ENCODE results near the gene DNTTIP2.
"Not testable (repeated sequence)": the region's sequence is repeated elsewhere in the genome, so short reads cannot be mapped to it uniquely, and the experiment has no call there.

DNTTIP2 gene

GRCh38 chr1:93904228-93904627 lies 25.2 kb upstream of the DNTTIP2 start:
- CTCF ChIA-PET: interaction anchor here (0.7 kb wide), 1 partner anchor 27 kb away, joined by 3 read pairs; no protein-coding TSS in a partner anchor
- no peak for DNase-seq
- H3K4me3 Mint-ChIP-seq: no peak overlapping the region
- peaks cover 44% of the 10 kb centered on the region for H3K4me1 Mint-ChIP-seq
- H3K27ac Mint-ChIP-seq: peak overlapping the region; percentile 75
- H3K27me3 Mint-ChIP-seq: no peaks in the 10 kb centered on the region
- H3K9me3 Mint-ChIP-seq: no peaks in the 10 kb centered on the region
- peaks cover 19% of the 10 kb centered on the region for H3K36me3 Mint-ChIP-seq

GRCh38 chr1:93900723-93901504 lies 21.9 kb upstream of the DNTTIP2 start:
- peaks cover 22% of the 10 kb centered on the region for H3K4me1 Mint-ChIP-seq
- no peak for DNase-seq
- no peaks in the 10 kb centered on the region for H3K27me3 Mint-ChIP-seq
- no peak overlapping the region for H3K27ac Mint-ChIP-seq
- H3K9me3 Mint-ChIP-seq: no peaks in the 10 kb centered on the region
- H3K36me3 Mint-ChIP-seq: peaks cover 20% of the 10 kb centered on the region
- CTCF ChIA-PET: interaction anchor here (0.6 kb wide), 1 partner anchor 57 kb away, joined by 3 read pairs; no protein-coding TSS in a partner anchor
- H3K4me3 Mint-ChIP-seq: no peak overlapping the region

- no peak for DNase-seq
- Mint-ChIP-seq H3K36me3 (peaks cover 20% of the 10 kb centered on the region), H3K4me1 (peaks cover 17% of the 10 kb centered on the region), H3K4me3 (no peak overlapping the region), H3K27me3 (no peaks in the 10 kb centered on the region), H3K27ac (no peak overlapping the region), H3K9me3 (no peaks in the 10 kb centered on the region)
- CTCF ChIA-PET: interaction anchor here (0.6 kb wide), 1 partner anchor 956 kb away, joined by 3 read pairs; no protein-coding TSS in a partner anchor
Measured at GRCh38 chr1:93899543-93900207, 20.7 kb upstream of the DNTTIP2 start.

- no peak for DNase-seq
- H3K4me1 Mint-ChIP-seq: no peaks in the 10 kb centered on the region
- no peaks in the 10 kb centered on the region for H3K9me3 Mint-ChIP-seq
- CTCF ChIA-PET: no interaction called here
- no peak overlapping the region for H3K27ac Mint-ChIP-seq
- peaks cover 17% of the 10 kb centered on the region for H3K36me3 Mint-ChIP-seq
- no peaks in the 10 kb centered on the region for H3K27me3 Mint-ChIP-seq
- no peak overlapping the region for H3K4me3 Mint-ChIP-seq
Measured at GRCh38 chr1:93888900-93889299, 9.9 kb upstream of the DNTTIP2 start.

GRCh38 chr1:93882269-93882668 lies 3.3 kb upstream of the DNTTIP2 start:
- DNase-seq: no peak
- CTCF ChIA-PET: no interaction called here
- no peaks in the 10 kb centered on the region for H3K27me3 Mint-ChIP-seq
- no peak overlapping the region for H3K4me3 Mint-ChIP-seq
- H3K9me3 Mint-ChIP-seq: no peaks in the 10 kb centered on the region
- no peak overlapping the region for H3K27ac Mint-ChIP-seq
- peaks cover 24% of the 10 kb centered on the region for H3K4me1 Mint-ChIP-seq
- peaks cover 19% of the 10 kb centered on the region for H3K36me3 Mint-ChIP-seq

GRCh38 chr1:93880731-93881130 lies 1.7 kb upstream of the DNTTIP2 start:
- H3K4me3 Mint-ChIP-seq: no peak overlapping the region
- H3K36me3 Mint-ChIP-seq: peaks cover 30% of the 10 kb centered on the region
- DNase-seq: no peak
- no peaks in the 10 kb centered on the region for H3K27me3 Mint-ChIP-seq
- peak overlapping the region; percentile 28 for H3K27ac Mint-ChIP-seq
- H3K9me3 Mint-ChIP-seq: no peaks in the 10 kb centered on the region
- H3K4me1 Mint-ChIP-seq: peaks cover 36% of the 10 kb centered on the region
- CTCF ChIA-PET: no interaction called here

GRCh38 chr1:93878501-93878888 lies 511 bp downstream of the DNTTIP2 start:
- Mint-ChIP-seq H3K9me3 (no peaks in the 10 kb centered on the region), H3K4me1 (peaks cover 46% of the 10 kb centered on the region), H3K4me3 (peak overlapping the region; percentile 86), H3K27ac (peak overlapping the region; percentile 92), H3K27me3 (no peaks in the 10 kb centered on the region), H3K36me3 (peaks cover 42% of the 10 kb centered on the region)
- CTCF ChIA-PET: interaction anchor here (1.4 kb wide), 1 partner anchor 31 kb away, joined by 7 read pairs; the partner anchor contains the start of gene GCLM
- DNase-seq: peak; percentile 62

- no peaks in the 10 kb centered on the region for H3K9me3 Mint-ChIP-seq
Measured at GRCh38 chr1:93877529-93877928, 1.5 kb downstream of the DNTTIP2 start.

GRCh38 chr1:93876244-93876643 lies 2.8 kb downstream of the DNTTIP2 start:
- H3K27me3 Mint-ChIP-seq: no peaks in the 10 kb centered on the region
- peak overlapping the region; percentile 40 for H3K4me3 Mint-ChIP-seq
- DNase-seq: no peak
- H3K27ac Mint-ChIP-seq: peak overlapping the region; percentile 8
- peaks cover 49% of the 10 kb centered on the region for H3K36me3 Mint-ChIP-seq
- H3K4me1 Mint-ChIP-seq: peaks cover 43% of the 10 kb centered on the region
- H3K9me3 Mint-ChIP-seq: no peaks in the 10 kb centered on the region
- CTCF ChIA-PET: no interaction called here

More at GRCh38 chr1:93877529-93877928, 1.5 kb downstream of the DNTTIP2 start:
- Mint-ChIP-seq H3K36me3 (peaks cover 37% of the 10 kb centered on the region), H3K4me1 (peaks cover 43% of the 10 kb centered on the region), H3K27ac (peak overlapping the region; percentile 92), H3K4me3 (peak overlapping the region; percentile 86), H3K27me3 (no peaks in the 10 kb centered on the region)
- no peak for DNase-seq
- CTCF ChIA-PET: interaction anchor here (0.6 kb wide), 1 partner anchor 27 kb away, joined by 3 read pairs; no protein-coding TSS in a partner anchor

GRCh38 chr1:93874025-93874651 lies 4.9 kb downstream of the DNTTIP2 start:
- H3K27me3 Mint-ChIP-seq: no peaks in the 10 kb centered on the region
- H3K36me3 Mint-ChIP-seq: peaks cover 55% of the 10 kb centered on the region
- H3K9me3 Mint-ChIP-seq: no peaks in the 10 kb centered on the region
- peak overlapping the region; percentile 5 for H3K27ac Mint-ChIP-seq
- H3K4me3 Mint-ChIP-seq: no peak overlapping the region
- DNase-seq: no peak
- H3K4me1 Mint-ChIP-seq: peaks cover 36% of the 10 kb centered on the region
- CTCF ChIA-PET: interaction anchor here (0.8 kb wide), 1 partner anchor 9 kb away, joined by 3 read pairs; no protein-coding TSS in a partner anchor

GRCh38 chr1:93871366-93871765 lies 7.6 kb downstream of the DNTTIP2 start:
- CTCF ChIA-PET: interaction anchor here (0.9 kb wide), 1 partner anchor 8 kb away, joined by 3 read pairs; no protein-coding TSS in a partner anchor
- Mint-ChIP-seq H3K9me3 (no peaks in the 10 kb centered on the region), H3K27me3 (no peaks in the 10 kb centered on the region), H3K4me3 (no peak overlapping the region), H3K4me1 (peaks cover 13% of the 10 kb centered on the region), H3K36me3 (peaks cover 58% of the 10 kb centered on the region), H3K27ac (no peak overlapping the region)
- DNase-seq: no peak

GRCh38 chr1:93869653-93870052 lies 9.4 kb downstream of the DNTTIP2 start:
- no peak for DNase-seq
- Mint-ChIP-seq H3K9me3 (no peaks in the 10 kb centered on the region), H3K4me1 (peaks cover 5% of the 10 kb centered on the region), H3K27ac (no peak overlapping the region), H3K4me3 (no peak overlapping the region), H3K36me3 (peaks cover 53% of the 10 kb centered on the region), H3K27me3 (no peaks in the 10 kb centered on the region)
- CTCF ChIA-PET: no interaction called here

GRCh38 chr1:93868492-93868891 lies 10.5 kb downstream of the DNTTIP2 start:
- peaks cover 45% of the 10 kb centered on the region for H3K36me3 Mint-ChIP-seq
- H3K4me1 Mint-ChIP-seq, H3K27me3 Mint-ChIP-seq, H3K27ac Mint-ChIP-seq, DNase-seq, H3K4me3 Mint-ChIP-seq, H3K9me3 Mint-ChIP-seq: not testable (repeated sequence)
- CTCF ChIA-PET: interaction anchor here (1.1 kb wide), 1 partner anchor 22 kb away, joined by 3 read pairs; no protein-coding TSS in a partner anchor

GRCh38 chr1:93865253-93865652 lies 13.8 kb downstream of the DNTTIP2 start:
- H3K9me3 Mint-ChIP-seq: no peaks in the 10 kb centered on the region
- no peak overlapping the region for H3K27ac Mint-ChIP-seq
- no peak for DNase-seq
- no peaks in the 10 kb centered on the region for H3K4me1 Mint-ChIP-seq
- H3K4me3 Mint-ChIP-seq: no peak overlapping the region
- peaks cover under 1% of the 10 kb centered on the region for H3K27me3 Mint-ChIP-seq
- H3K36me3 Mint-ChIP-seq: peaks cover 28% of the 10 kb centered on the region
- CTCF ChIA-PET: interaction anchor here (1.6 kb wide), 1 partner anchor 9 kb away, joined by 3 read pairs; no protein-coding TSS in a partner anchor
